GM18873 (cell line): ENCODE measurements around the gene MINDY4B.

ENCODE experiments used
- ATAC-seq: cut with Tn5 transposase; IDR thresholded peaks from one replicate; pipeline ENCODE4 v1.9.1; 2021; ENCODE audit warnings: mild to moderate bottlenecking, moderate library complexity, moderate number of reproducible peaks; ENCODE audit not compliant: unreplicated experiment, low FRiP score

Gene MINDY4B

DNA sequence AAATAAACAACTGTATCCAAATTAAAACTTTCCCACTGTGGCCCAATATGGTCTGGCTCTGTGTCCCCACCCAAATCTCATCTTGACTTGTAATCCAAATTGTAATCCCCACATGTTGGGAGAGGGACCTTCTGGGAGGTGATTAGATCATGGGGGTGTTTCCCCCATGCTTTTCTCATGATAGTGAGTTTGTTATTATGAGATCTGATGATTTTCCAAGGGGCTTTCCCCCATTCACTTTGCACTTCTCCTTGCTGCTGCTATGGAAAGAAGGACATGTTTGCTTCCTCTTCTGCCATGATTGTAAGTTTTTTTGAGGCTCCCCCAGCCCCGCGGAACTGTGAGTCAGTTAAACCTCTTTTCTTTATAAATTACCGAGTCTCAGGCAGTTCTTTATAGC is 55.0 kb downstream of the MINDY4B start:
- no peak for ATAC-seq

DNA sequence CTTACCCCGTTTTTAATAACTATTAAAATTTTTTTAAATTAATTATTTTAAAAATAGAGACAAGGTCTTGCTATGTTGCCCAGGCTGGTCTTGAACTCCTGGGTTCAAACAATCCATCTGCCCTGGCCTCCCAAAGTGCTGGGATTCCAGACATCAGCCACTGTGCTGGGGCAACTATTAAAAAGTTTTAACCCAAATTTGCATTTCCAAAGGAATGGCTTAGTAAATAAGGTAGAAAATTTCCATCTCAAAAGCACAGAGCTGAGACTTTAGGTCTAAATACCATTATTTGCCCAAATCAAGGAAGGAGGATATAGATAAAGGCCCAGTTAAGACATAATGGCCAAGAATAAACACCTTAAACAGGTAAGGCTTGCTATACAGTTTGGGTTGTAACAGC is 56.4 kb downstream of the MINDY4B start:
- ATAC-seq: no peak

DNA sequence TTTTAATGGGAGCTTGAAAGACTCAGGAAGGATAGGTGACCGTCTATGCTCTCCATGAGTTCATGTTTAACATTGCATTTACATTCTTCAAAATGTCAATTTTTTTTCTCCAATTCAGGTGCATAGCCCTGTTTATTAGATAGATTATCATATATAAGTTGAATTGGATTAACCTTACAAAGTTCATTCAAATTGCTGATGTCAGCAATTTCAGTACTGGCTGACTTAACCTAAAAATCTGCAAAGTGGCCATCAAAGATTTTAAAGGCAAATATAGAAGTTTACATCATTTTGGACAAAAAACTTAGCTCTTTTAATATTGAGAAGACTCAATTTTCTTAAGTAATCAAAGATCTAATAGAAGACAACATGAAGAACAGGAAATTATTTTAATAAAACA is 57.8 kb downstream of the MINDY4B start:
- no peak for ATAC-seq

DNA sequence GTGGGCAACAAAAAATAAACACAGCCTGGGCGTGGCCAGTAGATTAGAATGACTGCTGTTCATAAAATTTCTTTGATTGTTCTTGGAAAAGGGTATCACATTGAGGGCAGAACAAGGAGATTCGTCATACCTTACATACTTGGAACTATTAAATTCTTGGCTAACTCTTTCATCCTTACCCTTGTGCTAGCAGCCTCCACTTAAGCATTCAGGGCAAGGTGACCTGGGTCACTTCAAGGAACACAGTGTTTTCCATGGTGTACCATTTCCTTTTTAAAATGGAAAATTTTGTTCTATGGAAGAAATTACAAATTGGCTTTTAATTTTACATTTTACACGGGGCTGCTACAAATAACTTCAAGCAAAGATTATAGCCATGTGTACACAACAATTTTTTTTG is 60.8 kb downstream of the MINDY4B start:
- no peak for ATAC-seq

DNA sequence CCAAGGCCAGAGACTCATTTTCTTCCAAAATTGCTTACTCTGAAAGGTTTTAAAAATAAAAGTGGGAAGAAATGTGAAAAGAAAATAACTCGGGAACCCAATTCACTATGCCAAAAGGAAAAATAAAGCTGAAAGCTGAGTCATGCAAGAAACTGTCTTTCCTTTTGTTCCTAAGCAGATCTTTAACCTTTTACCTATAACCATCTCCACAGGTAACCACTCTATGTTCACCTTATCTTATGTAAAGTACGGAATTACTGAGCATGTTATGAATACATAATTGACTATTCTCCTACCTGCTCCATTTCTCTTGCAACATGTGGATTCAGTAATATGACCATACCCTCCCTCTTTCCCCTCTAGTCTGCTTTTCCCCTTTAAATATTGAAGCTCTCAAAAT is 62.0 kb downstream of the MINDY4B start:
- ATAC-seq: no peak

DNA sequence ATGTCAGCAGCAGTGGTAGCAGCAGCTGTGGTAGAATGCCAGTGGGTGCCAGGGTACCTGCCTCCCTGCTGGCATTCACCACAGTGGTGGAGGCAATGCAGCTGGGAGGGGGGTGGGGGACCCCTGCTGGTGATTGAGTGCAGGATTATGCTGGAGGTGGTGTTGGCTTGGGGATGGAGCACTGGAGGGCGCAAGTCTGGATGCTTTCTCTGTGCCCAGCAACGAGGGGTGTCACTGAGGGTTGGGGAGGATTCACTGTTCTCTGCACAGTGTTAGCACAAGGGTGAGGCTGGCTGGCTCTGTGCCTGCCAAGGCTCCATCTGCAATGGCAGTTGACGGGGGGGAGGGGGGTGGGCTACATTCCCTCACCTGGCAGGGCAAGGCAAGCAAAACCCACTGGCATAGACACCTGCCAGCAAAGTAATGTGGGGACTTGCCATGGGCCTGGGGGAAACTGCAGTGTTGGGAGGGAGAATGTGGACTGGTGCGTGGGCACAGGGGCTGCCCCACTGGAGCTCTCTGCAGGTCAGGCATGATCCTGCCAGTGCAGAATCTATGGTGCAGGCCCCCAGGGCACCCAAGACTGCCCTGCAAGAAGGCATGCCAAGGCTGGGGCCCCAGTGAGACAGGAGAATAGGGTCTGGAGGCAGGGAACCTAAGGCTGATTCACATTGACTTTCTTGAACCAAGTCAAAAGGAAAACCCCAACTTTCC is 64.3 kb downstream of the MINDY4B start:
- ATAC-seq: no peak

DNA sequence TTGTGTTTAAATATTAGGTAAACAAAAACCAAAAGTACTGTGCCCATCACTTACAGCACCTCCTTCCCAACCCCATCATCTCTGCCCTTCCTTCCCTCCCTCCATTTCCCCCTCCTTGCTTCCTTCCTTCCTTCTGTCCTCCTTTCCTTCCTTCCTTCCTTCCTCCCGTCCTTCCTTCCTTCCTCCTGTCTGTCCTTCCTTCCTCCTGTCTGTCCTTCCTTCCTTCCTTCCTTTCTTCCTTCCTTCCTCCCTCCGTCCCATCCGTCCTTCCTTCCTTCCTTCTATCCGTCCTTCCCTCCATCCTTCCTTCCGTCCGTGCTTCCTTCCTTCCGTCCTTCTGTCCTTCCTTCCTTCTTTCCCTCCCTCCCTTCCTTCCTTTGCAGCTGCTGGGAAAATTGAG is 74.5 kb downstream of the MINDY4B start:
- ATAC-seq: no peak

DNA sequence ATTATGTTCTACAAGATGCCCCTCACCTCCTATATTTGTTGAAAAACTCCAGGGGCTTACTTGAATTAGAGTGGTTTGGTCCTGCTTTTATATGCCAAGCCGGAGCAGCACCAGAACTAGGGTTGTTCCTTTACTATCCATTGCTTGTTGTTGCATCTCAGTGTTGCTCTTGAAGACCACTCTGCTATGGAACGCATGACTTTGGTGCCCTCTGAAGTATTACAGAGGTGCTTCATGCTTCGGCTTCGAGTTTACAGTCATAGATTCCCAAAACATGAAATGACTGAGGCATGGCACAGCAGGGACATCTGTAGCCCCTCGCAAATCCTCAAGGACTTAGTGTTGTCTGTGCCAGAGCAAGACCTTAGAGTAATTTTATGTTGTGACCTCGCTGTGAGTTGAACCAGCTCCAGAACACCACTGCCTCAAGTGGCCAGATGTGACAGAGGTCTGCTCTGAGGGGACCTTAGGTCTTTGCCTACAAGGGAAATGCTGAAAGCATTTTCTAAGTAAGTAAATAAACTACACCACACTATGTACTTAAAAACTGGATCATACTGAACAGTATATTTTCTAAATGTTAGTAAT is 75.1 kb downstream of the MINDY4B start:
- no peak for ATAC-seq

DNA sequence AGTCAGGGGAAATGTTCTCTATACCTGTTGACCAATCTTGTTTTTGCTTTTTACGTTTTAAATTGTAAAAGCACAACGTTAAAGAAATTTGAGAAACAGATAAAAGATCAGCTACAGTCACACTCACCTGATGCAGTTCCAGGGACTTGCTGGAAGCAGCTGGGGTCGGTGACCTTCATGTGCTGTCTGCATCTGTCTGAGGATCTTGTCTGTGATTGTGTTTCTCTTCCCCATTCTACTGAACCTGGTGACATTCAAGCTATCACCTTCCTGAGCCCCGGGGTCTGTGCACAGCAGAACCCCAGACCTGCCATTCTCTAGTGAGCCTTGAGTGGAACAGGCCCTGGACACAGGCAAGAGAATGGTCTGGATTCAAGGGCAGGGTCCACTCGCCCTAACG is 75.8 kb downstream of the MINDY4B start:
- ATAC-seq: no peak

DNA sequence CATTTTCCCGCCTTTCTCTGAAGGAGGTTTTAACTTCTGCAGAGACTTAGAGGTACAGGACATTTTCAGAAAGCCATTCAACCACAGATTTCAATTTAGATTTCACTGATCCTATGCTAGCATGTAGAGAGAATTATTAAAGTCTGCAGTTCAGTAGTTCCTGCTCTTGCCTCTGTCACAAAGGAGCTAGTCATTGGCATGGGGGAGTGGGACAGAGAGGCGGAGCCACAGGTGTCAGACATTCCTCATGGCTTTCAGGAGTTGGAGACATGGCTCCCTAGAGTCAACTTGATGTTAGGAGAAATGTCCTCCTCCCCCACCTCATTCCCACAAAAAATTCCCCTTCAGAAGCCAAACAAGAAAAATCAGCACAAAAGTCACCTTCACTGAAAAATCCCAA is 76.2 kb downstream of the MINDY4B start:
- ATAC-seq: no peak

DNA sequence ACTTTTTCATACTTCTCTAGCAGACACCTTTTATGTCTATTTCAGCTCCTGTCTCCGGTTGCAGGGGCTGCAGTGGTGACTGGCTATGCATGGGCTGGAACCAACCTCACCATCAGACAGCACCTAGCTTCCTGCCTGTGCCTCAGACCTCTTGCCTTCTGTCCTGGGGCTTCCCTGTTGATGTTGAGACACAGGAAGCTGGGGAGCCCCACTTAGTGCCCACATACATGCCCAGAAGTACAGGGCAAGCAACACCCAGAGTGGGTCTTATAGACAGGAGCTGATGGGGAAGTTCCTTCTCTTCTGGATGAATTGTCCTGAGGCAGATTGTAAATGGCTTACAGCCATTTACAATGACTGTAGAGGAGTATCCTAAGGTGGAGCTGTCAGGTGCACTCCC is 77.0 kb downstream of the MINDY4B start:
- ATAC-seq: no peak

DNA sequence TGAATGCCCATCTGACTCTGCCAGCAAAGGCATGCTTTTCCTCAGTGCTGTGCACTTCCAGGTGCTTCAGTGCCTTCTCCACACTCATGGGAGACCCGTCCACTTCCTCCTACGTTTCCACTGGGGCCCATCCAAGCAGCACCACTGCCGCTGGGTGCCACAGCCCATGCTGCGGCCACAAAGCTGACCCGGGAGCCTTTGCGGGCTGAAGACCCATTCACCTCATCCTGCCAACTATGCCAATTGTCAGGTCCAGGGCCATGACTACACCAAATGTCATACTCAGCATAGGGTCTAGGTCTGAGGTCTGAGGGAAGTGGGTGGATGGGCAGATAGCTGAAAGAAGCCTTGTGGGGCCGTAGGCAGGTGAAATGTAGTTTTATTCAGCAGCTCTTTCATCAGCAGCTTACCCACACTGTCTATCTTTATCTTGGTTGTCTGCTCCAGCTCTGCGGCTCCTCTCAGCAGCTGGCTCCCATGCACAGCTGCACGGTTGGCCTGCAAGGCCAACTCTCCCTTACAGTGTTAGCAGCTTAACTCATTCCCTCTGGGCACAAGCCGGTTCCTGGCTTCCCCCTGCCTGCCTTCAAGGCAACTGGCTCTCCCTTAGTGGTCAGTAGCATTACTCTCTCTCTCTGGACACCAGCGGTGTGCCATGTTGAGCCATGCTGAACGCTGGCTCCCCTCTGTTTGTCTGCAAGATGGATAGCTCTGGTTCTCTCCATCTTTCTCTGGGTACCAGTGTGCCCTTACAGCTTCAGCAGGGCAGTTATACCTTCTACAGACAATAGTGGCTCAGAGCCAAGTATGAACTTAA is 78.6 kb downstream of the MINDY4B start:
- no peak for ATAC-seq

DNA sequence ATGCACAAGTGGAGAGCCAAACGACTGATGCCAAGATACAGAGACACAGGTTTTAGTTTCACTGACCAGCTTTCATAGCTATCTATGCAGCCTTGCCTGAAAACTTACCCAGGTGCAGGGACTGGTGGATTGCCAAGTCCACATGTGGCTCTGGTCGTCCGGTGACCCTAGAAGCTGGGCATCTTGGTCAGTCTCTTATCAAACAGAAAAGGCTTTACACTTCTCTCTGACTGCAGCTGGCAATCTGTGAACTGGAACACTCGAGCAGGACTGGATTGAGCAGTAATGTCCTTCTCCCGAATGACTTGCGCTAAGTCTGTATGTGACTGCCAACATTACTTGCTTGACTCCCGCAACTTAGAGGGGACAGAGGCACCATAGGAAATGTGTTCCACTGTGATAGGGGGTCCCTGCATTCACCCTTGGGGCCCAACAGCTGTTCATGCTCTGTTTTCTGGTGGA is 79.3 kb downstream of the MINDY4B start:
- ATAC-seq: no peak

DNA sequence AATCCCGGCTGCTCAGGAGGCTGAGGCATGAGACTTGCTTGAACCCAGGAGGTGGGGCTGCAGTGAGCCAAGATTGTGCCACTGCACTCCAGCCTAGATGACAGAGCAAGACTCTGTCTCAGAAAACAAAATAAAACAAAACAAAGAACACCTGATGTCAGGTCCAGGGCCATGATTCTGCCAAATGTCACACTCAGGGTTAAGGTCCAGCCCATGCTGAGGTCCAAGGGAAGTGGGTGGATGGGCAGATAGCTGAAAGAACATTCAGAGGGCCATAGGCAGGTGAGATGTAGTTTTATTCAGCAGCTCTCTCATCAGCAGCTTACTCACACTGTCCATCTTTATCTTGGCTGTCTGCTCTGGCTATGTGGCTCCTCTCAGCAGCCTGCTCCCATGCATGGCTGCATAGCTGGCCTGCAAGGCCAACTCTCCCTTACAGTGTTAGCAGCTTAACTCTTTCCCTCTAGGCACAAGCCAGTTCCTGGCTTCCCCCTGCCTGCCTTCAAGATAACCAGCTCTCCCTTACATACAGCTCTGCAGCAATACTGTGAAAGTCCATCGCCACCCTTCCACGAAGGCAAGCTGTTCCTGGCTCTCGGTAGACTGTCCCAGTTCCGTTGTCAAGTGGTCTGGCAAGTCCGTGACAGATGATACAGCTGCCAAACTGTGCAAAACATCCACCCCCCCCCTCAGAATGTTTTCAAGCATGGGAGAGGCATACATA is 79.9 kb downstream of the MINDY4B start:
- ATAC-seq: no peak

DNA sequence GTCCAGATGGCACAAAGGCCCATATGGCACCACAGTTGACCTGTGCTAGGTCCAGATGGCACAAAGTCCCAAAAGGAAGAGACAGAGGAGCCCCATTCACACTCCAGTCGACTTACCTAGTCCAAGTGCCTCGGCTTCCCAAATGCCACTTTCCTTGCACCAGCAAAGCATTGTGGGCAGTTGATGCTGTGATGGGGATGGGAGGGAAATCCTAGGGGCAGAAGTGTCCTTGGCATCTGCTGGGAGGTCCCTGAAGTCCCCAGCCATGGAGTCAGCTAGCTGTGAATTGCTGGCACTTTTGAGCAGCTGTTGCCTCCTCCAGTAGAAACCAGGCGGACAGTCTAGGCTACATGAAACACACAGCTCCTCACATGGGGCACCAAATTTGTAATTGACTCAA is 82.0 kb downstream of the MINDY4B start:
- ATAC-seq: no peak

DNA sequence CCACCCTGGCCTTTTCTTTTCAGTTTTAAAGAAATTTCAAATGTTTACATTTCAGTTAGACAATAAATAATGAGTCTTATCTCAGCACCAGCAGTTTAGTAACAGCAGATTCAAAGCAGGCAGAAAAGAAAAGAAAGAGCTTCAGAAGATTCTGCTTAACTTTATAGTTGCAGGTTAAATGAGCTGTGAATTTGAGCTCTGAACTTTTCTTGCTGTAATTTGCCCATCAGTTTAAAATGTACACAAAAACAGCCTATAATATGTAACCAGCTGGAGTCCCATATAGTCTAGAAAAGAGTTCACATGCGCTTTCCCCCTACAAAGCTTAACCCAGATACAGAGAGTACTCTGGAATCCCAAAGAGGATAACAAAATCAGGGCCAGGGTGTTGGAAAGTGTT is 82.6 kb downstream of the MINDY4B start:
- no peak for ATAC-seq
